IPS-15b (cell line): ENCODE data around the gene B4GALNT1.

Source experiments
- H3K27me3 ChIP-seq: one replicate; pipeline ENCODE4 v1.6.1; 2013; ENCODE audit warnings: low read length; ENCODE audit not compliant: control insufficient read depth, insufficient read depth
- H3K36me3 ChIP-seq: one replicate; pipeline ENCODE4 v1.6.1; 2013; ENCODE audit warnings: low read length; ENCODE audit not compliant: control insufficient read depth, insufficient read depth
- H3K4me1 ChIP-seq: one replicate; pipeline ENCODE4 v1.6.1; 2013; ENCODE audit warnings: mild to moderate bottlenecking, low read length; ENCODE audit not compliant: control insufficient read depth, insufficient read depth
- H3K4me3 ChIP-seq: one replicate; pipeline ENCODE4 v1.5.1; 2013; ENCODE audit warnings: low read depth, low read length
- H3K9ac ChIP-seq: one replicate; pipeline ENCODE4 v1.6.1; 2013; ENCODE audit warnings: low read depth, mild to moderate bottlenecking, low read length
- H3K9me3 ChIP-seq: one replicate; pipeline ENCODE4 v1.6.1; 2013; ENCODE audit warnings: mild to moderate bottlenecking, low read length; ENCODE audit not compliant: control insufficient read depth, insufficient read depth

The B4GALNT1 gene

DNA sequence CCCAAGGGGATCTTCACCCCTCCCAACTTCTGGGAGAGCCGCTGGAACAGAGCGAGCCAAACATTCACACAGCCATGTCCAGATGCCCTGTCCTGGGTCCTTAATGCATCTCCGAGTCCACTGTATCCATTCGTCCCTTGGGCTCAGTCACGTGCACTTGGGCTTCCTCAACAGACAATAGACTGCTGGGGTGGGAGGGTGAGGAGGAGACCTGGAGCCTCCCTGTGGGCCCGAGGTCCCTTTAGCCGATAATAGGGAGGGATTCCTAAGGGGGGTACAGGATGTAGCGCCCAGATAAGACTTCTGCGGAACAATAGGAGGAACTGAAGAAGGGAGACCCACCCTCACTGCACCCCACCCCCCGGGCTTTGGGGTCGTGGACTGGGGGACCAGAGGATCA, 15.1 kb downstream of the B4GALNT1 start:
- Histone ChIP-seq H3K9me3 (no peaks in the 10 kb centered on the region), H3K36me3 (peaks cover 2% of the 10 kb centered on the region), H3K4me3 (no peak overlapping the region), H3K9ac (no peak overlapping the region), H3K4me1 (peaks cover 5% of the 10 kb centered on the region), H3K27me3 (peaks cover 99% of the 10 kb centered on the region)

GRCh38 chr12:57616383-57617101, 16.5 kb downstream of the B4GALNT1 start:
- Histone ChIP-seq H3K27me3 (peaks cover 96% of the 10 kb centered on the region), H3K4me3 (no peak overlapping the region), H3K4me1 (peaks cover 5% of the 10 kb centered on the region), H3K9ac (no peak overlapping the region), H3K9me3 (no peaks in the 10 kb centered on the region), H3K36me3 (peaks cover 2% of the 10 kb centered on the region)

DNA sequence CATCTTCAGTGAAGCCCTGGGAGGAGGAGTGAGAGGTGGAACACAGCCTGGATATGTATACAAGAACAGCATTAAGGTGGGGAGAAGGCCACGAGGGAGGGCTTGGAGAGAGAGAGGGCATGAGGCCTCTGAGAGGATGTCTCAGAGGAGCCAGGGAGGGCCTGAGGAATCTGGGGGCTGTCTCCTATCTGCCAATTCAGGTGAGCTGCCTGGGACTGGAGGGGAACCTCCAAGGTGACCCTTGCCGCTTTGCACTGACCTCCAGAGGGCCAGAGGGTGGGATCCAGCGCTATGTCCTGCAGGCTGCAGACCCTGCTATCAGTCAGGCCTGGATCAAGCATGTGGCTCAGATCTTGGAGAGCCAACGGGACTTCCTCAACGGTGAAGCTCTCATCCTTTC, 17.4 kb downstream of the B4GALNT1 start:
- Histone ChIP-seq H3K4me3 (no peak overlapping the region), H3K36me3 (peaks cover 2% of the 10 kb centered on the region), H3K9me3 (no peaks in the 10 kb centered on the region), H3K9ac (no peak overlapping the region), H3K27me3 (peaks cover 87% of the 10 kb centered on the region), H3K4me1 (peaks cover 5% of the 10 kb centered on the region)

DNA sequence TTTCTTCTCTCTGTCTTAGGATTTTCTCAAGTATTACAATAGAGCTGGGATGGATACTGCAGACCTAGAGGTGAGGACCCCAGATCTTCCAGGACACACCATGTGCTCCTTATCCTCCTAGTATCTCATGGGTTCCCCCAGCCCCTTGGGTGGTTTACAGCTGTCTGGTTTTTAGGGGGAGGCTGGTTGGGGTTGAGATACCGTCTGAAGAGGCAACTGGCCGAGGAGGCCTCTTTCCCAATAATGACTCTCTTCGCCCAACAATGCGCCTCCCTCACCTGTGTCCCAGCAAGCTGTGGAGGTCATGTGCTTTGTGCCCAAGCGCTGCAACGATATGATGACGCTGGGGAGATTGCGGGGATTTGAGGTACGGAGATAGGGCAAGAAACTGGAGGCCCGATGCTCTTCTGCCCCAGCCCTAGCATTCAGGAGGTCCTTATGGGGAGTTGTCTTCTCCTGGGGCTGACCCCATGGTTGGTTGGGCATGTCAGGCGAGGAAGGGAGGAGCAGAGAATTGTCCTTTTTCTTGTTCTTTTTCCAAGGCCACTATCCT, 18.0 kb downstream of the B4GALNT1 start:
- H3K4me1 ChIP-seq, result peaks cover 5% of the 10 kb centered on the region
- peaks cover 85% of the 10 kb centered on the region for H3K27me3 ChIP-seq
- no peak overlapping the region for H3K4me3 ChIP-seq
- no peaks in the 10 kb centered on the region for H3K9me3 ChIP-seq
- H3K9ac ChIP-seq, result no peak overlapping the region
- H3K36me3 ChIP-seq, result peaks cover 2% of the 10 kb centered on the region

DNA sequence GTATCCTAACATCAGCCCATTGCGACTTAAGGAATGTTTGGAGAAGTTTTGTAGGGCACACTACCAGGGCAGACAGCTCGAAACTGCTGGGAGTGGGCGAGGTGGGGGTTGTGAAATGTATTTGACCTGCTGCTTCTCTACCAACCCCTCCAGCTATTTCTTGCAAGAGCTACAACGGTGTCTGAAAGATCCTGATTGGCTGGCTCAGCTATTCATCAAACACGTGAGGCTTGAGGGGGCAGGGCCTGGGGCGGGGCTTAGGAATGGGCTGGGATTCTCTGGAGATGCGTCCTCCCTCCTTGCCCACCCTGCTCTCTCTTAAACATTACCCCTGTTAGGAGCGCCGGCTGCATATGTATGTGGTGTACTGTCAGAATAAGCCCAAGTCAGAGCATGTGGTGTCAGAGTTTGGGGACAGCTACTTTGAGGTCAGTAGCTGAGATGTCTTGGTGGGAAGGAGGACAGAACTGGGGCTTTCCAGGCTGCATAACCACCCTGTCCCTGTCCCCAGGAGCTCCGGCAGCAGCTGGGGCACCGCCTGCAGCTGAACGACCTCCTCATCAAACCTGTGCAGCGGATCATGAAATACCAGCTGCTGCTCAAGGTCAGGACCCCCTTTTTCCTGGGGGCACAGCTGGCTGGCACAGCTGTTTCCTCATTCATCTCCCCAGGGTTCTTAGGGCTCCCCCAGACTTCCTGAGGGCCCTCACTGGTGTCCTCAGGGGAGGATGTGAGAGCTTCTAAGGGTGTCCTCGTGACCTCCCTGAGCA, 18.6 kb downstream of the B4GALNT1 start:
- peaks cover 2% of the 10 kb centered on the region for H3K4me1 ChIP-seq
- peaks cover 79% of the 10 kb centered on the region for H3K27me3 ChIP-seq
- H3K9ac ChIP-seq, result no peak overlapping the region
- H3K9me3 ChIP-seq, result no peaks in the 10 kb centered on the region
- peak overlapping the region; percentile 4 for H3K4me3 ChIP-seq
- H3K36me3 ChIP-seq, result peaks cover 2% of the 10 kb centered on the region

DNA sequence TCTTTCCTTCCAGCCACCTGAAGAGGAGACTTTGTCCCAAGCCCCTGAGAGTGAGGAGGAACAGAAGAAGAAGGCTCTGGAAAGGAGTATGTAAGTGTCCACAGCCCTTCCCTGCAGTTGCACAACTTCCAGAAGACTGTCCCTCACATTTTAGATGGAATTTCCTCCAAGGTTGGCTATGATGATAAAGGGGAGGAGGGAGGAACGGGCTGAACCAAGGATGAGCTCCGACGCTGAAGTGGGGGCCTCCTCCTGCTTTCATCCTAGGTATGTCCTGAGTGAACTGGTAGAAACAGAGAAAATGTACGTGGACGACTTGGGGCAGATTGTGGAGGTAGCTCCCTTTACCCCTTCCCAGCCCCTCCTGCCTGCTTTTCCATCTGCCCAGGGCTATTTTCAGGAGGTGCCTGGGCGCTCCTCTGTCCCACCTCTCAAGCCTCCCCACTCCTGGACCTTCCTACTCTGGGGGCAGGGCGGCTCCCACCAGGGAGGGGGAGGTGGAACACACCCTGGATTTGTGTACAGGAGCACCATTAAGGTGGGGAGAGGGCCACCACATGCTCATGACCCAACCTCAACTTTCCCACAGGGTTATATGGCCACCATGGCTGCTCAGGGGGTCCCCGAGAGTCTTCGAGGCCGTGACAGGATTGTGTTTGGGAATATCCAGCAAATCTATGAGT, 19.4 kb downstream of the B4GALNT1 start:
- Histone ChIP-seq H3K27me3 (peaks cover 71% of the 10 kb centered on the region), H3K9me3 (no peaks in the 10 kb centered on the region), H3K4me3 (peak overlapping the region; percentile 4), H3K9ac (no peak overlapping the region), H3K36me3 (peaks cover 2% of the 10 kb centered on the region), H3K4me1 (peaks cover 4% of the 10 kb centered on the region)

GRCh38 chr12:57612711-57613426, 20.1 kb downstream of the B4GALNT1 start:
- H3K27me3 ChIP-seq, result peaks cover 66% of the 10 kb centered on the region
- H3K9ac ChIP-seq, result no peak overlapping the region
- no peak overlapping the region for H3K4me3 ChIP-seq
- H3K4me1 ChIP-seq, result peaks cover 7% of the 10 kb centered on the region
- H3K36me3 ChIP-seq, result peaks cover 2% of the 10 kb centered on the region
- no peaks in the 10 kb centered on the region for H3K9me3 ChIP-seq

DNA sequence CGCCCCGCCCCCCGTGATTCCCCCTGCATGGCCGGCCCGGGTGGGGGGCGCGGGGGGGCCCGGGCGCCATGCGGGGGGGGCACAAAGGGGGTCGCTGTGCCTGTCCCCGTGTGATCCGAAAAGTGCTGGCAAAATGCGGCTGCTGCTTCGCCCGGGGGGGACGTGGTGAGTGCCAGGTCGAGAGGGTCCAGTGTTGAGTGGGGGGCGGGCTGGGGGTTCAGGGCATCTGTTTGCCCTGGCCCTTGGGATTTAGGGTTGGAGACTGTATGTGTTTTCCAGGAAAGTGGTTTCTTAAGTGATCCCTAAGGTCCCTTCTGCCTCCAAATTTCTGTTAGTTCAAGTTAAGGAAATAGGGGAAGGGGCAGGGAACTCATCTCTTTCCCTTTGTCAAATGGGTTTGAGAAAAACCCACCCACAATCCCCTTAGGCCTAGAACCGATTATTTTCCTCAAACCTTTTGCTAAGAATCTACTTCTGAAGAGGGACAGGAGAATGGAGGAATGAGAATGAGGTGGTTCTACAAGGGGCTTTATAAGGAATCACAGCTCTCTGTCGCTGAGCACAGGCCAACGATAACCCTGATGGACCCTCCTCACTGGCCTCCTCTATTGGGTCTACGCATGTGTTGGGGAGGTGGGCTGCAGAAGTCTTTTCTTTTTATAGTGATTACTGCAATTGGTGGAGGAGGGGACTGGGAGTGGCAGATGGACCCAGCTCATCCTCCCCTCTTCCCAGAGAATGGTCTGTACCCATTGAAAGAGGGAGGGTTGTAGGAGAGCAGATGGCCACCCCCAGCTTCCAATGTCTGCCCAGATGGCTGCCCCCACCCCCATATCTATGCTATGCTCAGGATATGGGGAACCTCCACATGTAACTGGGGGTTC, 20.9 kb downstream of the B4GALNT1 start:
- Histone ChIP-seq H3K4me1 (peaks cover 7% of the 10 kb centered on the region), H3K9ac (no peak overlapping the region), H3K27me3 (peaks cover 60% of the 10 kb centered on the region), H3K9me3 (no peaks in the 10 kb centered on the region), H3K4me3 (peak overlapping the region; percentile 53), H3K36me3 (peaks cover 2% of the 10 kb centered on the region)

GRCh38 chr12:57611108-57611826, 21.7 kb downstream of the B4GALNT1 start, which contains the start of gene ARHGEF25:
Gene ARHGEF25 (plus strand): TSS chr12:57611435. CDS start chr12:57611895, 460 bp downstream.
- Histone ChIP-seq H3K9me3 (no peaks in the 10 kb centered on the region), H3K4me1 (peaks cover 7% of the 10 kb centered on the region), H3K4me3 (peak within 1 kb of the TSS; percentile 53), H3K9ac (no peak within 1 kb of the TSS), H3K27me3 (peaks cover 53% of the 10 kb centered on the region), H3K36me3 (peaks cover 2% of the 10 kb centered on the region)

DNA sequence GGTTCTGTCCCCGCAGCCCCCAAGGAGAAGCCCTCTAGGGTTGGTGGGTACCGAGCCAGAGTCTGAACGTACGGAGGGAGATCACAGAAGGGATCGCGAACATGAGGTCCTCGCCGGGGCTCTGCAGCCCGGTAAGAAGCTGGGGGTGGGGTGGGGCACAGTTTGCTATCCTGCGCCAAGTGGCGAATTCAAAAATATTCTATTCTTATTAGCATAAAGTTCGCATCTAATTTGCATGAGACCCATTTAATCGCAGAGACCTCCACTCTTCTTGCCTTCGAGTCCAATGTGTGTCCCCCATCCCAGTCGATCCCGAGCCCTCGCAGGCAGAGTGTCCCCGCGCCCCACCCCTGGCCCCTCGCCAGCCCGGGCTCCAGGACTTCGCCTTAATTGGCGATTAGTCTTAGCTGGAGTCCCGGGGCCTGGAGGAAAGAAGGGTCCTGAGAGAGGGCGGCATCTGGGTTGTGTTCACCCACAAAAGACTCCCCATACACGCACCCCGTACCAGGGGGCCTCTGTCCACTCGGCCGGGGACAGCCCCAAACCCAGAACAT, 22.4 kb downstream of the B4GALNT1 start:
- Histone ChIP-seq H3K4me1 (peaks cover 7% of the 10 kb centered on the region), H3K9ac (no peak overlapping the region), H3K4me3 (peak overlapping the region; percentile 50), H3K36me3 (peaks cover 2% of the 10 kb centered on the region), H3K9me3 (no peaks in the 10 kb centered on the region), H3K27me3 (peaks cover 47% of the 10 kb centered on the region)
